ENCODE measurements around the gene SOX8.
A peak's percentile ranks its signal among the peaks of the same experiment; 100 is the strongest.

The SOX8 gene

GRCh38 chr16:974001-974601 lies 7.5 kb upstream of the SOX8 start:
- DNase-seq, result no peak

GRCh38 chr16:974611-975261 lies 6.8 kb upstream of the SOX8 start:
- no peak for DNase-seq

- DNase-seq, result no peak
Observed at GRCh38 chr16:975291-975690, 6.3 kb upstream of the SOX8 start.

- peak; percentile 20 for DNase-seq
Observed at GRCh38 chr16:976389-976931, 5.1 kb upstream of the SOX8 start.

GRCh38 chr16:977081-977701 lies 4.4 kb upstream of the SOX8 start:
- no peak for DNase-seq

- no peak for DNase-seq
Observed at GRCh38 chr16:977896-978295, 3.7 kb upstream of the SOX8 start.

- DNase-seq, result no peak
Observed at GRCh38 chr16:978403-978802, 3.2 kb upstream of the SOX8 start.

- DNase-seq, result no peak
Observed at GRCh38 chr16:979147-979546, 2.4 kb upstream of the SOX8 start.

GRCh38 chr16:979859-980594 lies 1.5 kb upstream of the SOX8 start:
- DNase-seq, result no peak

- no peak for DNase-seq
Observed at GRCh38 chr16:980595-980854, 1.0 kb upstream of the SOX8 start.

- DNase-seq, result peak; percentile 32
Observed at GRCh38 chr16:982145-983043, 824 bp downstream of the SOX8 start.

- no peak for DNase-seq
Observed at GRCh38 chr16:983044-984030, 1.8 kb downstream of the SOX8 start.

- DNase-seq, result no peak
Observed at GRCh38 chr16:984121-984694, 2.6 kb downstream of the SOX8 start.

GRCh38 chr16:984736-985636 lies 3.4 kb downstream of the SOX8 start:
- DNase-seq, result no peak

GRCh38 chr16:985646-986400 lies 4.3 kb downstream of the SOX8 start:
- no peak for DNase-seq

GRCh38 chr16:986411-986810 lies 4.8 kb downstream of the SOX8 start:
- DNase-seq, result no peak

- no peak for DNase-seq
Observed at GRCh38 chr16:986925-987582, 5.5 kb downstream of the SOX8 start.

GRCh38 chr16:987906-988305 lies 6.3 kb downstream of the SOX8 start:
- DNase-seq, result no peak
